HG02588 (cell line): Measurements from ENCODE around the gene SLC25A19.

Experiments
- ATAC-seq: cut with Tn5 transposase; IDR thresholded peaks from one replicate; pipeline ENCODE4 v1.9.1; 2021; ENCODE audit warnings: mild to moderate bottlenecking, moderate library complexity; ENCODE audit not compliant: unreplicated experiment

SLC25A19 gene

GRCh38 chr17:75289115-75289831 is at the start of gene SLC25A19:
Gene SLC25A19, minus strand, starts transcription at chr17:75289433. Its CDS starts 2,669 bp downstream, at chr17:75286764.
- ATAC-seq, result peak; percentile 88

- ATAC-seq, result no peak
Observed at GRCh38 chr17:75338335-75338734, 49.1 kb upstream of the SLC25A19 start.

- ATAC-seq, result no peak
Observed at GRCh38 chr17:75335315-75335714, 46.1 kb upstream of the SLC25A19 start.

GRCh38 chr17:75334723-75335122 is 45.5 kb upstream of the SLC25A19 start:
- no peak for ATAC-seq

GRCh38 chr17:75331671-75332070 is 42.4 kb upstream of the SLC25A19 start:
- ATAC-seq, result no peak

GRCh38 chr17:75327757-75328156 is 38.5 kb upstream of the SLC25A19 start:
- no peak for ATAC-seq

- ATAC-seq, result no peak
Observed at GRCh38 chr17:75326226-75326848, 37.1 kb upstream of the SLC25A19 start.

- ATAC-seq, result no peak
Observed at GRCh38 chr17:75325827-75326225, 36.6 kb upstream of the SLC25A19 start.

GRCh38 chr17:75325348-75325747 is 36.1 kb upstream of the SLC25A19 start:
- no peak for ATAC-seq

- no peak for ATAC-seq
Observed at GRCh38 chr17:75321506-75321905, 32.3 kb upstream of the SLC25A19 start.

GRCh38 chr17:75319904-75320691 is 30.9 kb upstream of the SLC25A19 start:
- ATAC-seq, result peak; percentile 56

GRCh38 chr17:75318615-75319222 is 29.5 kb upstream of the SLC25A19 start:
- no peak for ATAC-seq

GRCh38 chr17:75318211-75318610 is 29.0 kb upstream of the SLC25A19 start:
- ATAC-seq, result no peak

- ATAC-seq, result no peak
Observed at GRCh38 chr17:75317671-75318070, 28.4 kb upstream of the SLC25A19 start.

GRCh38 chr17:75316253-75316652 is 27.0 kb upstream of the SLC25A19 start:
- no peak for ATAC-seq

GRCh38 chr17:75315541-75316243 is 26.5 kb upstream of the SLC25A19 start:
- ATAC-seq, result no peak

GRCh38 chr17:75313941-75314551 is 24.8 kb upstream of the SLC25A19 start:
- ATAC-seq, result peak; percentile 54

GRCh38 chr17:75308732-75309629 is 19.7 kb upstream of the SLC25A19 start:
- ATAC-seq, result no peak
